GM18861 (cell line): Measurements from ENCODE around the gene C16orf89.
"Not testable (repeated sequence)": the region's sequence is repeated elsewhere in the genome, so short reads cannot be mapped to it uniquely, and the experiment has no call there.

Source experiments
- ATAC-seq: cut with Tn5 transposase; IDR thresholded peaks from one replicate; pipeline ENCODE4 v1.9.1; 2021; ENCODE audit not compliant: unreplicated experiment

The C16orf89 gene

DNA sequence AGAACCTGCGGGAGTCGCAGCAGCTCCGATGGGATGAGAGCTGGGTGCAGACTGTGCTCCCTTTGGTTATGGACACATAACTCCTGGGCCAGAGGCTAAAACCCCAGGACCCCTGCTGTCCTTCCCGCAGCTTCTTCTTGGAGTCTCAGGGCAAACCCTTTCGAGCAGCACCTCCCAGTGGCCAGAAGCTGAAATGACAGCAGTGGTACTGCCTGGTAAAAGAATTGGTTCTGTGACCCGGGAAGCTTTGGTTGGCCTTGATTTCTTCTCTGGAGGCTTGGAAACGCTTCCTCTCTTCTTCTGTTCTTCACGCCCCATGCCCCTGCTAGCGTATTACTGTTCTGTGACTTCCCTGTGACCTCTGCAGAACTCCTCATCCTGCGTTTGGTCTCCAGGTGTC, 19.0 kb upstream of the C16orf89 start:
- ATAC-seq: not testable (repeated sequence)

- not testable (repeated sequence) for ATAC-seq
Measured at GRCh38 chr16:5084099-5084731, 18.5 kb upstream of the C16orf89 start.

DNA sequence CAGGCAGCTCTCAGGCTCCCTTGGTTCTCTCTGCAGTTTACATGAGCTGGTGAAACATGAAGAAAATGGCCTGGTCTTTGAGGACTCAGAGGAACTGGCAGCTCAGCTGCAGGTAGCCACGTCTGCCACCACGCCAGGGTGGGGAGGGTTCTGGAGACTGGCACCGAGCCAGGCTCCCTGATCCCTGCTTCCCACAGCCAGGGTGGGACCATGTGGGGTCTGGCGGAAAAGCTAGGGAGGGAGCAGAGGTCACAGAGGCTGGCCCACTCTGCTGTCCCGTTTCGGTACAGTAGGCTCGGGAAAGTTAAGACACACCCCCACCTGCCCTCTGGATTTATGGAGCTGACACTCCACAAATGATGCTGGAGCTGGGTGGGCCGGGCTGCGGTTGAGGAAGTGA, 17.9 kb upstream of the C16orf89 start:
- not testable (repeated sequence) for ATAC-seq

DNA sequence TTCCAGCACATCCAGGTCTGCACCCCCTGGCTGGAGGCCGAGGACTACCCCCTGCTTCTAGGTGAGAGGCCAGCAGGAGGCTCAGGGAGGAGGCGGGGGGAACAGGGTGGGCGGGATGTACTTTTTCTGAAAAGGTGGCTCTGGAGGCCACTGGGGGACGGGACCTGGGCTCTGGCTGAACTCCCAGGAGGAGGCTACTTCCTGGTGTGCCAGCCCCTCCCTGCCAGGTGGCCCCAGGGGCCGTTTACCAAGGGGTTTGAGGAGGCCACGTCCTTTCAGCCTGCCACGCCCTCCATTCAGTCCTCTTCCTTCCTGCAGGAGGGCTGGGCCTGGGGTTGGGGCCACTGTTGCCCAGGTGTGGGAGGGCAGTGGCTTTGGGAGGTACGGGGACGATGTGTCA, 15.2 kb upstream of the C16orf89 start:
- not testable (repeated sequence) for ATAC-seq

DNA sequence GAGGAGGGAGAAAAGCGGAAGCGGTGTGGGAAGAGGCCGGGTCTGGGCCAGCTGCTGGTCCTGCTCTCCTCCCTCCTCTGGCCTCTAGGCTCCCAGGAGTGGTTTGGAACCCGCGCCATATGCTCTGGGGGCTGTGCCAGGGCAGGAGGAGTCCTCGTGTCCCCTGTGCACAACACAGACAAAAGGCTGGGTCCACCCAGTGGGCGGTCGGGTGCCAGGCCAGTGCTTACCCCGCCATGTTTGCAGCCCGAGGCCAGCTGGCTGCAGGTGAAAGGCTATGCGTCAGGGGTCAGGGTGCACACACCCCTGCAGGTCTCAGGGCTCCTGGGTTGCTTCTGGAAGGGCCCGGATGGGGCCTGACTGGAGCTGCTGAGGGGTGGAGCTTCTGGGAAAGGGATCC, 14.7 kb upstream of the C16orf89 start:
- ATAC-seq: not testable (repeated sequence)

GRCh38 chr16:5078626-5079025, 12.9 kb upstream of the C16orf89 start:
- no peak for ATAC-seq

- no peak for ATAC-seq
Measured at GRCh38 chr16:5077304-5077703, 11.5 kb upstream of the C16orf89 start.

DNA sequence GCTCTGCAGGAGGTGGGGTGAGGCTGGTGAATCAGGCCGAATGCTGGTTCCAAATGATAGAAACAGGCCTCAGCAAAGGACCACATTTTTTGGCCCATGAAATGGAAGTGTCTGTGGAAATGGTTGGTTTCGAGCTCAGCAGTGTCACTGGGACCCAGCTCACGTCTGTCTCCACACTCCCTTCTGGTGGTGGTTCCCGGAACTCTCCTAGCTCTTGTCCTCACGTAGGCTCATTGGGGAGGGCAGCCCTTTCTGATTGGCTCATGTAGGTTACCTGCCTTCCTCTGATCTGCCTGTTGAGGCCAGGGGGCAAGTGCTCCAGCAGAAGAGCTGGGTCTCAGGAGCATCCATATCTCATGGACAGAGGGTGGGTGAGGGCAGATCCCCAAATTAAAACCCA, 9.9 kb upstream of the C16orf89 start:
- ATAC-seq: no peak

DNA sequence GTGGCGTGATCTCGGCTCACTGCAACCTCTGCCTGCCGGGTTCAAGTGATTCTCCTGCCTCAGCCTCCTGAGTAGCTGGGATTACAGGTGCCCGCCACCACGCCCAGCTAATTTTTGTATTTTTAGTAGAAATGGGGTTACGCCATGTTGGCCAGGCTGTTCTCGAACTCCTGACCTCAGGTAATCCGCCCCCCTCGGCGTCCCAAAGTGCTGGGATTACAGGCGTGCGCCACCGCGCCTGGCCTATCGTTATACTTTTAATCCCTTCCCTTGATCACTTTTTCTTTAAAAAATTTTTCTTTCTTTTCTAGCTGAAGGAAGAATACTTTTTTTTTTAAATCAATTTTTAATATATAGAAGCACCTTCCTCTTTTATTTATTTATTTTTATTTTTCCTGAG, 8.0 kb upstream of the C16orf89 start:
- ATAC-seq: not testable (repeated sequence)

DNA sequence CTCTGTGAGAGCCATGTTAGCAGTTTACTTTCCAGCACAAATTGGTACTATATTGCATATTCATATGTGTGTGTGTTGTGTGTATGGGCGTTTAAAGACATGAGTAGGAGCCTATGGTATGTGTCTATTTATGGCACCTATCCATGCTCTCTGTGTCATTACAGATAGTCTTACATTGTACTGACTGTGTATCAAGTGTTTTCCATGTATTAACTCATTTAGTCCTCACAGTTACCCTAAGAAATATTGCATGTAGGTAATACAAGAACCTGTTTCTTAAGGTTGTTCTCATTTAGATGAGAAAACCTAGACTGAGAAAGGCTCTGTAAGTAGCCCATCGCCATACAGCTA, 7.5 kb upstream of the C16orf89 start:
- no peak for ATAC-seq

GRCh38 chr16:5072334-5073278, 6.8 kb upstream of the C16orf89 start:
- no peak for ATAC-seq

DNA sequence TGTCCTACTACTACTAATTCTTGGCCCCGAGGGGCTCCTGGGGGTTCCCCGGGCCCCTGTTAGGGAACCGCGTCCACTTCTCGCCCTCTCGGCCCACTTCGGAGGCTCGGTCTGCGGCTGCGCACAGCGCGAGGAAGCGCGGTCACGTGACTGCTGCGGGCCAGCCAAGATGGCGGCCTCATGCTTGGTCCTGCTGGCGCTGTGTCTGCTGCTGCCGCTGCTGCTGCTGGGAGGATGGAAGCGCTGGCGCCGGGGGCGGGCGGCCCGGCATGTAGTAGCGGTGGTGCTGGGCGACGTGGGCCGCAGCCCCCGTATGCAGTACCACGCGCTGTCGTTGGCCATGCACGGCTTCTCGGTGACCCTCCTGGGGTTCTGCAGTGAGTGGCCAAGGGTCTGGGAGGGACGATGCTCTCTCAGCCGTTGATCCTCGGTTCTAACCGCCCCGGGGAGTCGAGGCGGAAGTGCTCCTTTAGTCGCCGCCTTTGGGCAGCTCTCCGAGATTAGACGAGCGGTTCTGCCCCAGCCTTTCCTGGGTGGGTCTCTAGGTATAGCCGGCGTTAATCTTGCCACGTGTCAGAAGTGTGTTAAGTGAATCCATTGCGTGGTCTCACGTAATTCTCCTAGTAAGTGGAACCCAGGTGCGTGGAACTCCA, 6.1 kb upstream of the C16orf89 start, which contains the start of gene ALG1:
Gene ALG1, plus strand, starts transcription at position 163 of the 653 bp plus-strand sequence. Its CDS starts 7 bp downstream, at position 170.
- ATAC-seq: peak; percentile 83

GRCh38 chr16:5071341-5071680, 5.6 kb upstream of the C16orf89 start:
- no peak for ATAC-seq

DNA sequence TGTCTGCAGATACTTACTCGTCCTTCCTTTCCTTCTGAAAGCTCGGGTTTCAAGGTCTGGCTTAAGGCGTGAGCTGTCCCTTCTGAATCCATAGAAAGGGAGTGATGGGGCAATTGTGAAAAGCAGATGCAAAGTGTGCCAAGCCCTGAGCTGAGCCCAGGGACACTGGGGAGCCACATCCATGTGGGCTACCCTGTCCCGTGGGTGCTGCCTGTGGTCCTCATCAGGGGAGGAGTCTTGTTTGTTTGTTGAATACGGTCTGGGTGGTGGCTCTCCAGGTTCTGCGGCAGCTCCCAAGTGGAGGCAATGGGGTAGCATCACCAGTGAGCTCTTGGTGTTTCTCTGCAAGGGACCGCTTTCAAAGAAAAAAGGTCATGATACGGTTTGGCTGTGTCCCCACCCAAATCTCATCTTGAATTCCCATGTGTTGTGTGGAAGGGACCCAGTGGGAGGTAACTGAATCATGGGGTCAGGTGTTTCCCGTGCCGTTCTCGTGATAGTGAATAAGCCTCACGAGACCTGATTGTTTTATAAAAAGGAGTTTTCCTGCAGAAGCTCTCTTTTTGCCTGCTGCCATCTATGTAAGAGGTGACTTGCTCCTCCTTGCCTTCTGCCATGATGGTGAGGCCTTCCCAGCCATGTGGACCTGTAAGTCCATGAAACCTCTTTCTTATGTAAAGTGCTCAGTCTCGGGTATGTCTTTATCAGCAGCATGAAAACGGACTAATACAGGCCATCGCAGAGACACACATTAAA, 4.9 kb upstream of the C16orf89 start:
- ATAC-seq: no peak

DNA sequence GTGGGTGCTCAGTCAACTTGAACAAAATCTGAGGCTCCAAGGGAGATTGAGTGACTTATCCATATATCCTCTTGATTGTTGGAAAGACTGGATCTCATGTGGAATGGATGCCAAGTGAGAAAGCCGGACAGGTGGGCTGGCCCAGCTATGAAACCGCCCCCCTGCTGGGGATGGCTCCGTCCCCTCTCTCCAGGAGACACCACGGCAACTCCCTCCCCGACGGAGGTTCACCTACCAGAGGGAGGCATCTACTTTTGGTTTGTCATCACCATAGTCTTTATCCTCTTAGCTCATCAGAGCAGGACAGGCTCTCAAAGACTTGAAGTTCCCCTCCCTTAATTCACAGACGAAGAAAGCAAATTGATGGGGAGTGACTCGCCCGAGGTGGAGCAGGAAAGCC, 4.1 kb upstream of the C16orf89 start:
- no peak for ATAC-seq

DNA sequence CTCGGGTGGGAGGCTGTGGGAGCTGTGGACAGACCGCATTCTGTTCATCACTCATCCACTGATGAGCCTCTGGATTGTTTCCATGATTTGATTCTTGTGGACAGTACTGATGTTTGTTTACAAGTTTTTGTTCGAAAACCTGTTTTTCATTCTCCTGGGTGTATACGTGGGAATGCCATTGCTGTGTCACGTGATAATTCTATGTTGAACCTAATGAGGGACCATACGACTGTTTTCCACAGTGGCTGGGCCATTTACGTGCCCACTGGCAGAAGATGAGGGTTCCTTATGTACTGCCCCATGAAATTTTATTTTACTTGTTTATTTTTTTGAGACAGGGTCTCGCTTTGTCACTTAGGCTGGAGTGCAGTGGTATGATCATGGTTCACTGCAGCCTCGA, 3.3 kb upstream of the C16orf89 start:
- ATAC-seq: no peak

DNA sequence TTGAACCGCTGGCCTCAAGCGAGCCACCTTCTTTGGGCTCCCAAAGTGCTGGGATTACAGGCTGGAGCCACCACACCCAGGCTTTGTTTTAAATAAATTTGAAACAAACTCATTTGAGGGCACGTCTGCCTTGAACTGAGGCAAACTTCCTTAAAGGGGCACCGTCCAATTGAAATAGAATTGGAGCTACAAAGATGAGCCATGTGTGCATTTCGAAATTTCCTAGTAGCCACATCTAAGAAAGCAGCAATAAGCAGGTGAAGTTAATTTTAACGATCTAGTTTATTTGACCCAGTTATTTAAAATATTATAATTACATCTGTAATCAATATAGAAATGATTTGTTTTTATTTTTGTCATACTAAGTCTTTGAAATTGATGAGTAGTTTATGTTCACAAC, 755 bp upstream of the C16orf89 start:
- ATAC-seq: no peak

DNA sequence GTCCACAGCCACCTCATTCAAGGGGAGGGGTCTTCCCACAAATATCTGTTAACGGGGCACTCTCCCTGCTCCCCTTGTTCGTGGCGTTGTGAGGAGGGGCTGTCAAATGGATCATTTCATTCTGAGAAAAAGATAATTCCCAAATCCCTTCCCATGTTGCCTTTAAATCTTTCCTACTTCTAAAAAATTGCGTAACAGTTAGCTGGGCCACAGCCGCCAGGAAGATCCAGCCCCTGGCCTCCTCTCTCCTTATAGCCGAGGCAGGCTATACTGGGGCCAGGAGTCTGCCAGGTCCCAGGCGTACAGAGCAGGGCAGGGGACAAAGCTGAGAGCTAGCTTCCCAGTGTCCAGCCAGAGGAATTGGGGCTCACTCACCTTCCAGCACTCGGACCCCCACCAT, 430 bp downstream of the C16orf89 start:
- ATAC-seq: no peak

DNA sequence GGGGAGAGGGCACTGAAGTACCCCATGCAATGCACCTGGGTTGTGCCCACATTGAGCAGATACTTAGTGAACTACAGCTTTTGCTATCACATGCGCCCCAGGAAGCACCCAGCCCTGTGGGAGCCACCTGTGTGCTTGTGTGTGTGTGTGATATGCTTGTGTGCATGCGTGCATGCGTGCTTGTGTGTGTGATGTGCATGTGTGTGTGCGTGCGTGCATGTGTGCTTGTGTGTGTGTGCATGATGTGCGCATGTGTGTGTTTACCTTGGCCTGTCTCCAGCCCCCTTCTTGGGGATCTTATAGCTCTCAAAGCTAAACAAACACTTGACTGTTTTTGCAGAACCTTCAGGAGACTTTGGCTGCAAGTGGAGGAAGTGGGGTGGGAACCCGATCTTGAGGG, 841 bp downstream of the C16orf89 start:
- no peak for ATAC-seq

- ATAC-seq: no peak
Measured at GRCh38 chr16:5062790-5063765, 2.7 kb downstream of the C16orf89 start.
